Prostate gland (tissue), 2 donors: ENCODE results near the gene ASB16. TPM values are rescaled to one million over a fixed set of nuclear protein-coding genes. Genes with fewer than 3 reads are reported as not detected.

ENCODE experiments used
- DNase-seq: peaks from one replicate; pipeline ENCODE4 v3.0.0-alpha.2; 2019; ENCODE audit warnings: low spot score
- H3K27ac ChIP-seq, 2 donors: fragments of 200-600 bp; sonication (generic); 2 replicates each; pipeline ENCODE4 v1.5.1; 2017 to 2019
- H3K27me3 ChIP-seq: fragments of 200-600 bp; sonication (generic); replicated peaks from 2 replicates; pipeline ENCODE4 v1.5.1; 2019; ENCODE audit not compliant: insufficient read depth
- H3K36me3 ChIP-seq, 2 donors: fragments of 200-600 bp; sonication (generic); 1 replicate in 1 of 2; 2 replicates in 1 of 2; pipeline versions ENCODE4 v1.5.1 to v1.8.1; 2017 to 2019
- H3K4me1 ChIP-seq: fragments of 200-600 bp; sonication (generic); replicated peaks from 2 replicates; pipeline ENCODE4 v1.5.1; 2019
- H3K4me3 ChIP-seq, 2 donors: fragments of 200-600 bp; sonication (generic); 2 replicates each; pipeline ENCODE4 v1.5.1; 2017 to 2019
- H3K9me3 ChIP-seq: fragments of 200-600 bp; sonication (generic); 2 replicates; pipeline ENCODE4 v1.5.1; 2017
- CTCF ChIP-seq, 4 experiments: fragments of 200-600 bp in 2 of 4; fragments of 450-650 bp in 2 of 4; sonication (generic) in 2 of 4; IDR thresholded peaks; 1 replicate in 3 of 4; 2 replicates in 1 of 4; pipeline ENCODE4 v1.5.1; 2016 to 2019; ENCODE audit warnings: antibody characterized with exemption in 4 of 4, mild to moderate bottlenecking in 2 of 4, moderate library complexity in 2 of 4
- POLR2A ChIP-seq: fragments of 450-650 bp; IDR thresholded peaks from one replicate; pipeline ENCODE4 v1.6.1; 2016; ENCODE audit warnings: antibody characterized with exemption, mild to moderate bottlenecking
- POLR2AphosphoS5 ChIP-seq: sonication (generic); formaldehyde crosslinking; IDR thresholded peaks from one replicate; pipeline ENCODE4 v1.6.1; 2017; ENCODE audit warnings: antibody characterized with exemption
- WGBS: methylation state at CpG from one replicate; pipeline ENCODE4 v1.1.5; 2018; 5-methylcytosine and 5-hydroxymethylcytosine counted together
- intact Hi-C: fragments of 100-400 bp; cut with DNase I; formaldehyde crosslinking; loops from one replicate; pipeline ENCODE4 v1.14.2; 2022
- total RNA-seq, 2 donors: library from RNA; depleted of rRNA; stranded (reverse); fragments of >200 nt; gene quantifications; one replicate each; pipeline ENCODE4 v1.1.0, GENCODE V29; 2016

The ASB16 gene
- total RNA-seq, 2 donors from 2014 or later, result 3.2 to 4.4 TPM

- DNase-seq, result no peak
- intact Hi-C loops, result no loop called here
- Histone ChIP-seq H3K4me3 (no peak overlapping the region), H3K27me3 (no peaks in the 10 kb centered on the region), H3K9me3 (no peaks in the 10 kb centered on the region), H3K4me1 (no peaks in the 10 kb centered on the region), H3K27ac (no peak overlapping the region), H3K36me3 (no peaks in the 10 kb centered on the region)
- WGBS, result 92% methylated on average over 4 of the region's 4 CpGs
- TF ChIP-seq CTCF (IDR thresholded peaks at IDR 0.05) (no peak), POLR2A (no peak), POLR2AphosphoS5 (no peak)
Observed at GRCh38 chr17:44152875-44153274, 17.6 kb upstream of the ASB16 start.

DNA sequence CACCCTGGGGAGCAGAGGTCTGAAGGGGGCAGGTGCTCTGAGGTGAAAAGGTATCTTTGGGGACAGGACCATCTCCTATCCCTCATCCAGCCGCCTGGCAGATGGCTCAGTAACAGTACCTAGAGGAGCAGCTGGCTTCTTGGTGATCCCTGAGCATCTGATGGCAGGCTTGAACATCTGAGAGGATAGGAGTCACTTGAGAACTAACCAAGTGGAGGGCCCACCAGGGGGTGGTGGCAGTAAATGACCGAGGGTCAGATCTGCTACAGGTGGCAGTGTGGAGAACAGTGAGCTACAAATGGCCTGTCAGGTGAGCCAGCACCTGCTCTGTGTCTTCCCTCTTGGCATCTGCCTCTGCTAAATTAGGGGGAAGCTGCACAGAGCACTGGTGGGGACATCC is 15.0 kb upstream of the ASB16 start:
- intact Hi-C loops, result no loop called here
- Histone ChIP-seq H3K27ac (no peak overlapping the region), H3K36me3 (no peaks in the 10 kb centered on the region), H3K4me1 (no peaks in the 10 kb centered on the region), H3K27me3 (no peaks in the 10 kb centered on the region), H3K9me3 (no peaks in the 10 kb centered on the region), H3K4me3 (no peak overlapping the region)
- DNase-seq, result no peak
- WGBS, result 63% methylated on average over 2 of the region's 2 CpGs
- TF ChIP-seq POLR2A (no peak), CTCF (IDR thresholded peaks at IDR 0.05) (no peak), POLR2AphosphoS5 (no peak)

GRCh38 chr17:44159519-44160210 is 10.8 kb upstream of the ASB16 start:
- intact Hi-C loops, result loop anchor here (10.0 kb wide), 1 partner anchor 215 kb away; the partner anchor contains the start of gene PPY
- TF ChIP-seq POLR2AphosphoS5, result no peak
- TF ChIP-seq POLR2A, result no peak
- TF ChIP-seq CTCF (IDR thresholded peaks at IDR 0.05), result no peak
- Histone ChIP-seq H3K4me3 (no peak overlapping the region), H3K36me3 (no peaks in the 10 kb centered on the region), H3K4me1 (no peaks in the 10 kb centered on the region), H3K9me3 (no peaks in the 10 kb centered on the region), H3K27me3 (no peaks in the 10 kb centered on the region), H3K27ac (no peak overlapping the region)
- no peak for DNase-seq
- WGBS, result 90% methylated on average over 15 of the region's 15 CpGs

GRCh38 chr17:44164476-44164875 is 6.0 kb upstream of the ASB16 start:
- no peak for DNase-seq
- Histone ChIP-seq H3K27ac (no peak overlapping the region), H3K27me3 (no peaks in the 10 kb centered on the region), H3K4me3 (no peak overlapping the region), H3K36me3 (no peaks in the 10 kb centered on the region), H3K4me1 (no peaks in the 10 kb centered on the region), H3K9me3 (no peaks in the 10 kb centered on the region)
- TF ChIP-seq POLR2A (no peak), CTCF (IDR thresholded peaks at IDR 0.05) (no peak), POLR2AphosphoS5 (no peak)
- WGBS, result 97% methylated on average over 1 of the region's 1 CpG
- intact Hi-C loops, result loop anchor here (10.0 kb wide), 1 partner anchor 220 kb away; the partner anchor contains the start of gene PPY
